GM12875 (cell line): ENCODE data around the gene GNPDA1.
A peak's percentile ranks its signal among the peaks of the same experiment; 100 is the strongest.
"Not testable (repeated sequence)": the region's sequence is repeated elsewhere in the genome, so short reads cannot be mapped to it uniquely, and the experiment has no call there.

Experiments used
- H3K4me3 ChIP-seq: one replicate; pipeline ENCODE4 v1.5.1; 2011; ENCODE audit warnings: low read depth, low read length, control low read depth
- TF ChIP-seq, protein P1 (sequence below): IDR thresholded peaks from 2 replicates; pipeline ENCODE4 v1.5.1; 2011; ENCODE audit warnings: low read depth, mild to moderate bottlenecking, control low read depth, inconsistent platforms, low read length, moderate library complexity, borderline replicate concordance; ENCODE audit not compliant: insufficient read depth

GNPDA1 gene

DNA sequence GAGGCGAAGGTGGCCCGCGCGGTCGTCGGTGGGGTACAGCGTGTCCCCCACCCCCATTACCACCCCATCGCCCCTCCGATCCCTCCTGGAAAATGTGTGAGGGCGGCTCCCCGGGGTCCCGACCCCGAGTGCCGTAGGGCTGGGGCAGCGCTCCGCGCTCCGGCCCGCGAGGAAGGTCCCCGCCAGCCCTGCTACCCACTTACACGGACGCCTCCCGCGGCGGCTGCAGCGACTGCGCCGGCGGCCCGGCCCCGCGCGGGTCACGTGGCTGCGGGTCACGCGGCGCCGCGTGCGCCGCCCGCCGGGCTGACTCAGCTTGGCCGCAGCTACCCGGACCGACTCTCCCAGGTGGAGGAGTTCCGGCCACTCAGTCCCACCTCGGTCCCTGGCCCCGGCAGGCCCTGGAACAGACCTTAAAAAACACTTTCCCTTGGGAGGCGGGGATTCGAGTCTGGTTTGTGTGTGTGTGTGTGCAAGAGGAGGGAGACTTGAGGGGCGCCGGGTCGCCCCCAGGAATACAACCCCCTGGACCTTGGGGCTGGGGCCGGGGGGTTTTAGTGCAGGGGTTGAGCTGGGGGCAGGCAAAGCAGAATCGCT is at the start of gene GNPDA1:
GNPDA1 (minus strand) TSS at position 236 of the 597 bp plus-strand sequence. CDS start 992 bp downstream, outside the sequence.
- peak within 1 kb of the TSS; percentile 35 for H3K4me3 ChIP-seq
- TF ChIP-seq, protein P1, sequence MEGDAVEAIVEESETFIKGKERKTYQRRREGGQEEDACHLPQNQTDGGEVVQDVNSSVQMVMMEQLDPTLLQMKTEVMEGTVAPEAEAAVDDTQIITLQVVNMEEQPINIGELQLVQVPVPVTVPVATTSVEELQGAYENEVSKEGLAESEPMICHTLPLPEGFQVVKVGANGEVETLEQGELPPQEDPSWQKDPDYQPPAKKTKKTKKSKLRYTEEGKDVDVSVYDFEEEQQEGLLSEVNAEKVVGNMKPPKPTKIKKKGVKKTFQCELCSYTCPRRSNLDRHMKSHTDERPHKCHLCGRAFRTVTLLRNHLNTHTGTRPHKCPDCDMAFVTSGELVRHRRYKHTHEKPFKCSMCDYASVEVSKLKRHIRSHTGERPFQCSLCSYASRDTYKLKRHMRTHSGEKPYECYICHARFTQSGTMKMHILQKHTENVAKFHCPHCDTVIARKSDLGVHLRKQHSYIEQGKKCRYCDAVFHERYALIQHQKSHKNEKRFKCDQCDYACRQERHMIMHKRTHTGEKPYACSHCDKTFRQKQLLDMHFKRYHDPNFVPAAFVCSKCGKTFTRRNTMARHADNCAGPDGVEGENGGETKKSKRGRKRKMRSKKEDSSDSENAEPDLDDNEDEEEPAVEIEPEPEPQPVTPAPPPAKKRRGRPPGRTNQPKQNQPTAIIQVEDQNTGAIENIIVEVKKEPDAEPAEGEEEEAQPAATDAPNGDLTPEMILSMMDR = no peak

DNA sequence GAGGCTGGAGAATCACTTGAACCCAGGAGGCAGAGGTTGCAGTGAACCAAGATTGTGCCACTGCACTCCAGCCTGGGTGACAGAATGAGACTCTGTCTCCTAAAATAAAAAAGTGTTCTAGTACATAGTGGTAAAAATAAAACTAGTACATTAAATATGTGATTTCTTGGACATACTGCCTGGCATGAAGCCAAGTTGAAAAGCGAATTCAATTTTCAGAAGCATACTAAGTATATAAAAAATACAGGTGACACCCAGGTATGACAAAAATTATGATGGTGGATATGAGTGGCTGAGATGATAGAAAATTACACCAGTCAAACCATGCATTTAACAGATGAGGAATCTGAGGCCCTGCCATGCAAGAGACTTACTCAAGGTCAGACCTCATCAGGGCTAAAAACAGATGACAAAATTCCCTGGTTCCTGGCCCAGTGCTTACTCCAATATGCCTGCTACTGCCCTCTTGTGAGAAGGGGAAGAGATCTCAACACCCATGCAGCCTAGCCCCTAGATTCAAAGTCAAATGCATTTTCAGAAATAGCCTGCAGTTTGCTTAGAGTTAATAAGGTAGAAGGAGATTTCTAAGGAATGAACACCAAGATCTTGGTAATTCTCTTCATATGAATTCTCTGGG is 46.6 kb upstream of the GNPDA1 start:
- no peak overlapping the region for H3K4me3 ChIP-seq
- TF ChIP-seq, protein P1 = no peak

DNA sequence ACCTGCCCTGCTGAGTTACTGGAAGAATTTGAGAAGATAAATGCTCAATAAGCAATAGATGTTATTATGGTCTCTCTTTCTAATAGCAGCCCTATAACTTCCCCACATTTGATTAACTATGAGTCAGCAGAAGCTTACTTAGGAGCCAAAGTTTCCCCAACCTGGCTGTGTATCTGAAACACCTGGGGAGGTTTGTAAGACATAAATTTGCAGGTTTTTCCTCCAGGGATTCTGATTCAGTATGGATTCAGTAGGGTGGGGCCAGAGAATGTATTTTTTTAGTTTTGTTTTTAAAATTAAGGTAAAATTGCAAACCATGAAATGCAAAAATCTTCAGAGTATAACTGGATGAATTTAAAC is 44.9 kb upstream of the GNPDA1 start:
- TF ChIP-seq, protein P1 = no peak
- no peak overlapping the region for H3K4me3 ChIP-seq

DNA sequence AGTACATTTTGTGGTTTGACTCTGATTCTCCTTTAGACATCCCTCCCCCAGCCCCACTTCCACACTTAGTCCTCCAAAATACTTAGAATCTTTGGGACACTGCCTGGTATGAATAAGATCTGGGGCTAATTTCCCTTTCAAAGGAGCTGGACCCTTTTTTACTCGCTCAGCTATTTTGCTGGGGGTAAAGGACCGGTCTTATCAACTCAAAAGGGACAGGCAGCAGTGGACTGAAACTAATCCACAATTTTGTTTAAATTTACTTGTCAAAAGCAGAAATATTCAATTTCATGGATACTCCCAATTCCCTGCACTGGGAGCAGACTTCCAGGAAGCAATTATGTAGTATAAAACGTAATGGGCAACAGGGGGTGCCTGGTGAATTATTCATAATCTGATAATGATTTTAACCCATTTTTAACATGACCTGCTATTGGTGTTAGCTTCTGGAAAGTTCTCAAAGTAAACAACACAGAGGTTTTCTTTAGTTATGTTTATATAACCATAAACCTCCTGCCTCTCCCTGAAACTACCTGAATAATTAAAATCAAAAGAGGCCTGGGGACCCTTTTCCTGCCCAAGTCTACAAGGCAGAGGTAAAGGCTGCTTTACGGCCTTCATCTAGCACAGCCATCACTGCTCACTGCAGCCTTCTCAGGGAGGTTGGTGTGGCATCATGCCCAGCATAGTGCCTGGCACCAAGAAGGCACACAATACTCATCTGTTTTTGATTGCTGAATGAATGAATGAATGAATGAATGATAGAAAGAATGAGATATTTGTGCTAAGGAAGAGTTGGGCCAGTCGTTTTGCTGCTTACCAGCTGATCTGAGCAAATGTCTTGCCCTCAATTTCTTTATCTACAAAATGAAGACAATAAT is 44.2 kb upstream of the GNPDA1 start:
- H3K4me3 ChIP-seq = no peak overlapping the region
- TF ChIP-seq, protein P1 = no peak

DNA sequence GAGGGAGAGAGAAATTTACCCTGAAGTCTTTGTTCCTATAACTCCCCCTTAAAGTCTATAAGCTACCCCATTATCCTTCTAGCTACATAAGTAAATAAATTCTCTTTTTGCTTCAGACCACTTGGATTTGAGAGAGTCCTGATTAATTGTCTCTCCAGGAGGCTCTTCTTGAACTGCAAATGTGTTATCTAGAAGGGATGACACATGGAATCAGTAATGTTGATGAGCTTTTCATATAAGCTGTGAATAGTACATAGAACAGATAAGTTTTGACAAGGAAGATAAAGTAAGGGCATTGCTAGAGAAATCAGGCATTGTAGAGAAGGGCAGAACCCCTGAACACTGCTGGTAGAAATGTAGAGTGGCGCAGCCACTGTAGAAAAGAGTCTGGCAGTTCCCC is 42.5 kb upstream of the GNPDA1 start:
- no peak overlapping the region for H3K4me3 ChIP-seq
- TF ChIP-seq, protein P1 = no peak

DNA sequence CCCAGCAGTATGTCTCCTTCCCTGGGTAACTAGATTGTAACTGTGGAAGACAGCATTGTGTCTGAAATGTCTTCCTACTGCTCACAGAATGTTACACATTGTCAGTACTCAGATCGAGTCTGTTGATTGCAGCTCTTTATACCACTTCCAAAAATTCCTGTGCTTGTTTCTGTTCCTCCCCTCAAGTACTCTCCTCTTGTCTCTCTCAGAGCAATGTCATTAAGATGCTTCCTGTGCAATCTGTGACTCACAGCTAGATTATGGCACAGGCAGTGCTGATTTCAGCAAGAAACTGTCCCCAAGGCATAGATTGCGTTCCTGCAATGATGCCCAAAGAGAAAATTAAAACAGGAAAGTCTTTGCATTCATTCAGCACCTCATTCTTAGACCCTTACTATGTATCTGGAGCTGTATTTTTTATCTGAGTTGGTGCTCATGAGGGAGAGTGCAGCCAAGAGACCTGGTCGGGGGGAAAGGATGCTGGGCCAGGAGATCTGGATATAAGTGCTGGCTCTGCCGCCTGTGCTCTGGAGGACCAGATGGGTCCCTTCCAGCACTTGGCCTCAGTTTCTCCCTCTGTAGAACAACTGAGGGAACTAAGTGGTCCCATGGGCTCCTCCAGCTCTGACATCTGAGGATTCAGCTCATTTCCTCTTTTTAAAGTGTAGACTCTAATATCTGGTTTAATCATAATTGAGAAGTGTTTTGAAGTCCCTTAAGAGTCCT is 40.8 kb upstream of the GNPDA1 start:
- no peak overlapping the region for H3K4me3 ChIP-seq
- TF ChIP-seq, protein P1 = no peak

DNA sequence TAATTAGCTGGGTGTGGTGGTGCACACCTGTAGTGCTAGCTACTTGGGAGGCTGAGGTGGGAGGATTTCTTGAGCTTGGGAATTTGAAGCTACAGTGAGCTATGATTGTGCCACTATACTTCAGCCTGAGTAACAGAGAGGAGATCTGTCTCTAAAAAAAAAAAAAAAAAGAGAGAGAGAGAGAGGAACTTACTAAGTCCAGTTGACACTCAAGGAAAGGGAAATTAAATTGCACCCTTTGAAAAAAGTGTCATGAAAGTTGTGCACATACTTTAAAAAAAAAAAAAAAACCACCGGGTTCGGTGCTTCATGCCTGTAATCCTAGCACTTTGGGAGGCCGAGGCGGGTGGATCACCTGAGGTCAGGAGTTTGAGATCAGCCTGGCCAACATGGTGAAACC is 39.2 kb upstream of the GNPDA1 start:
- H3K4me3 ChIP-seq = not testable (repeated sequence)
